GM10266 (cell line): ENCODE data around the gene OR4K15.
"Not testable (repeated sequence)": the region's sequence is repeated elsewhere in the genome, so short reads cannot be mapped to it uniquely, and the experiment has no call there.

Experiments used
- DNase-seq: peaks from one replicate; pipeline ENCODE4 v3.0.0; 2012; ENCODE audit errors: extremely low spot score
- CTCF ChIP-seq: IDR thresholded peaks from 2 replicates; pipeline ENCODE4 v1.5.1; 2012; ENCODE audit warnings: mild to moderate bottlenecking, low read depth; ENCODE audit not compliant: control insufficient read depth, insufficient read depth; ENCODE audit errors: missing control alignments

The OR4K15 gene

GRCh38 chr14:19975291-19975690, at the start of gene OR4K15:
Gene OR4K15, plus strand, starts transcription at chr14:19975591. Its CDS starts 0 bp downstream, at chr14:19975591.
- no peak for TF ChIP-seq CTCF
- no peak for DNase-seq

GRCh38 chr14:19930617-19931016, 44.8 kb upstream of the OR4K15 start, which contains the start of gene OR4K1:
Gene OR4K1, plus strand, starts transcription at chr14:19930917. Its CDS starts 4,750 bp downstream, at chr14:19935667.
- DNase-seq = no peak
- TF ChIP-seq CTCF = no peak

- DNase-seq = no peak
- TF ChIP-seq CTCF = no peak
Observed at GRCh38 chr14:19941668-19942067, 33.7 kb upstream of the OR4K15 start.

- no peak for DNase-seq
- no peak for TF ChIP-seq CTCF
Observed at GRCh38 chr14:19947413-19948090, 27.8 kb upstream of the OR4K15 start.

- DNase-seq = no peak
- no peak for TF ChIP-seq CTCF
Observed at GRCh38 chr14:19949218-19949617, 26.2 kb upstream of the OR4K15 start.

- not testable (repeated sequence) for DNase-seq
Observed at GRCh38 chr14:19969735-19970134, 5.7 kb upstream of the OR4K15 start.

GRCh38 chr14:19974844-19975243, 547 bp upstream of the OR4K15 start:
- DNase-seq = no peak
- no peak for TF ChIP-seq CTCF

- no peak for DNase-seq
- no peak for TF ChIP-seq CTCF
Observed at GRCh38 chr14:19993438-19993837, 18.0 kb downstream of the OR4K15 start.
